ENCODE measurements around the gene DBF4.

- no peak for TF ChIP-seq CTCF (conservative IDR thresholded peaks at IDR 0.05 in 1 of 2, IDR thresholded peaks at IDR 0.05 in 1 of 2; ENCODE audit: low read depth in 1 of 2, low read length in 2 of 2)
- TF ChIP-seq EZH2 (IDR thresholded peaks at IDR 0.05; ENCODE audit: low read length, missing control alignments), result no peak
Measured at GRCh38 chr7:87858417-87859100, 17.7 kb upstream of the DBF4 start.
